Hematopoietic multipotent progenitor cell (in vitro differentiated cells): ENCODE results near the gene PIK3C2B. TPM values are rescaled to one million over a fixed set of nuclear protein-coding genes. Genes with fewer than 3 reads are reported as not detected.
A peak's percentile ranks its signal among the peaks of the same experiment; 100 is the strongest.
"Not testable (repeated sequence)": the region's sequence is repeated elsewhere in the genome, so short reads cannot be mapped to it uniquely, and the experiment has no call there.

Experiments
- DNase-seq, 3 donors: peaks; one replicate each; pipeline ENCODE4 v3.0.0-alpha.2; 2011 to 2015; ENCODE audit warnings: low read depth in 2 of 3, low spot score in 2 of 3
- total RNA-seq: library from RNA; depleted of rRNA; stranded (reverse); fragments of >200 nt; gene quantifications from one replicate; pipeline ENCODE4 v1.2.3, GENCODE V29; 2012

The PIK3C2B gene
- 32.6 TPM for total RNA-seq

DNA sequence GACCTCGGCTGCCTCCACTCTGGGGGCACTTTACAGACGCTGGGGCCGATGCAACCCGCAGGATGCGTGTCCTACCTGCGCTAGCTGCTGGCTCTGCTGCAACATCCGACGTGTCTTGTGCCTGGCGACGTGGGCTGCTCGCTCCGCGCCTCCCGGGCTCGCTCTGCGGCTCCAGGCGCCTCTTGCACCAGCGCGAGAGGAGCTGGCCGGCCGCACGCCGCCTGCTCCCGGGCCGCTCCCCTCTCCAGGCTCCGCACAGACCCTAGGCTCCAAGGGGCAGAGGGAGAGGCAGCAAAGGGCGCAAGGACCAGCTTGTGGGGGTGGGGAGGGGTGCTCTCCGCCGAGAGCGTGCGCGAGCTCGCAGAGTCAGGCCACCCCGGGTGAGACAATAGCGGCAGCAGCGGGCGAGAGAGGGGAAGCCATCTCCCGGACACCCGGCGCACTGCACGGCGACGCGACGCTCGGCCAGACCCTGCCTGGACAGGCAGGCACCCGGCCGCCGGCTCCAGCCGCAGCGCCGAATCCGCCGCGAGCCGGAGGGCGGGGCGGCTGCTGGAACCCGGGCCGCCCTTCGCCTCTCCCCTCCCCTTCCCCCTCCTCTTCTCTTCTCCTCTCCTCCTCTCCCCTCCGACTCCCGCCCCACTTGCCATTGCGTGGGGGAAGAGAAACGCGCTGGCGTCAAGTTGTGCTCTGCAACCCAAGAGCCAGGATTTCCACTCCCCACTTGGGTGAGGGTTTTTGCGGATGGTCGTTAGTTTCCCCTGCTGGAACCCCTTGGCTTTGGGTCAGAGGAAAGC, at the start of gene PIK3C2B:
TSS of gene PIK3C2B (minus strand) at position 525 of the 797 bp plus-strand sequence. CDS start 25,003 bp downstream, outside the sequence.
- peak; percentile 55 to 78 (median 76) for DNase-seq

DNA sequence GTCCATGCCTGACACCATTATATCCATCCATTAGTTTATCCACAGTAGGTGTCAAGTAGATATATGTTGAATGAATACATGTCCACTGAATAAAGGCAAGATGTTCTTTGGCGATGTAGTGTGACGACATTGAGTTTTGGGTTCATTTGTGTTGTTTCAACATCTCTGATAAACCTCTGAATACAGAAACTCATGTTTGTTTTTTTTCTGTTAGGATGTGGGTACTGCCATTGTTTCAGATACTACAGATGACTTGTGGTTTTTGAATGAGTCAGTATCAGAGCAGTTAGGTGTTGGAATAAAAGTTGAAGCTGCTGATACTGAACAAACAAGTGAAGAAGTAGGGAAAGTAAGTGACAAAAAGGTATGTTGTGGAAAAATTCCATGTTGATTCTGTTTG, 49.7 kb upstream of the PIK3C2B start:
- peak in 2 of 3 donors; percentile 41 to 78 for DNase-seq

GRCh38 chr1:204541626-204542025, 47.0 kb upstream of the PIK3C2B start:
- no peak for DNase-seq

DNA sequence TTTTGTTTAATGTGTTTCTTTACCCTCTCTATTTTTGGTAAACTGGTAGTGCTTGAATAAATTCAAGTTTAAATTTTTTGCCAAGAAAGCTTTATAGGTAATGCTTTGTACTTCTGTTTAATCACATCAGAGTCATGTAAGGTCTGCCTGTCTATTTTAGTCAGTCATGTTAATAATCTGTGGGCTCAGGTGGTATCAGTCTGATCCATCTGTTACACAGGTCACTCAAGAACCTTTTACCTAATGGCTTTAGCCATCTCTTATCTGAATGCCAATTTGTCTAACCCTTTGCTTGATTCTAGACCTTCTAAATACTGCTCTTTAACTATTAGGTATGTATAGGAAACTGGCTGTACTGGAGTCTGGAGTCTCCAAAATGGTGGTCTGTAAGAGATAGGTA, 38.2 kb upstream of the PIK3C2B start:
- no peak for DNase-seq

DNA sequence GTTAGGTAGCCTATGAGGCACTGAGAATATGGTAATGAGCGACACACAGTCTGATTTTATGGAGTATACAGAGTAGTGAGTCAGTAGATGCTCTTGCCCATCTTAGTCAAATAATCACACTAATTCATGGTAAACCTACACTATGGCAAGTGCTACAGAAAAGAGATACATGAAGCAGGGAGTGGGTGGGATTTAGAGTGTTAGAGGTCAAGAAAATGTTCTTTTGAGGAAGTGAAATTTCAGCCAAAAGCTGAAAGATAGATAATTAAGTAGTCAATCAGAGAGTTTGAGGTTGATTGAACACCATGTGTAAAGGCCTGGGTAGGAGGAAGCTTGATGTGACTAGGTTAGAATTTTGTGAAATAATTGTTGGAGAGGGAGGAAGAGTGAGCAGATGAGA, 36.3 kb upstream of the PIK3C2B start:
- DNase-seq: no peak

DNA sequence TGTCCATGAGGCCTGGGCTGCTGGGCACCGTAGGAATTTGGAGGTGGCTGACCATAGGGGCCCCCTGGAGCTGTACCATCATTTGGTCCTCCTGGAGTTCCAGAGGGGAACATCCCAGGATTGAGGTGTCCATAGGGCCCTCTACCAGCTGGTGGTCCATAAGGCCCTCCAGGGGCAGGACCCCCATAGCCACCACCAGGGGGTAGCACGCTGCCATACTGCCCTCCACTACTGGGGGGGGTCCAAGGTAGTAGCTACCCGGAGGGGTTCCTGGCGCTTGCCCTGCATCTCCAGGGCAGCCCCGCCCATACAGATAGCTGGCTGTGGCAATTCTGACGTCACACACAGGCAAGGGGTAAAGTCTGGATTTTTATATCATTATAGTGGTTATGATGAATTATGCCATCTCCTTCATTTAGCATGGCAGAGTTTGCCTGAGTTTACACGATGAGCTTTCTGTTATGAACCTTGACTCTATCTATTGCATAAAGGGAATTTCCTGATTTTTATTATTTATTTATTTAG, 34.8 kb upstream of the PIK3C2B start:
- DNase-seq: no peak

DNA sequence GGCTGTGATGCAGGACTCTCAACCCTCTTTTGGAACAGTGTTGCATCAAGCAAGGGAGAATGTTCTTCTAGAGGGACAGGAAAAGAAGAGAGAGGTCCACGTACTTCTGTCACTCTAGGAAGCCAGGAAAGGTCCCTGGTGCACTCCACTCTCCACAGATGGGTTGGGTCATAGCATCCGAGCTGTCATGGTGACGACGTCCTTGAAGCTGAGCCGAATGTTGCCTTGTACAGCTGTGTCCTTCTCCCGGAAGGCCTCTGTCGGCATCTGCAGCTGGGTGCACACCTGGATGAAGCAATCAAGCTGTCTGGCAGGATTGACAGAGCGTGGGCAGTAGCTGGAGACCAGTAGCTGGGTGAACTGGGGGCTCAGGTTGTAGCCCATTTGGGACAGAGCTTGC, 34.1 kb upstream of the PIK3C2B start:
- no peak for DNase-seq

DNA sequence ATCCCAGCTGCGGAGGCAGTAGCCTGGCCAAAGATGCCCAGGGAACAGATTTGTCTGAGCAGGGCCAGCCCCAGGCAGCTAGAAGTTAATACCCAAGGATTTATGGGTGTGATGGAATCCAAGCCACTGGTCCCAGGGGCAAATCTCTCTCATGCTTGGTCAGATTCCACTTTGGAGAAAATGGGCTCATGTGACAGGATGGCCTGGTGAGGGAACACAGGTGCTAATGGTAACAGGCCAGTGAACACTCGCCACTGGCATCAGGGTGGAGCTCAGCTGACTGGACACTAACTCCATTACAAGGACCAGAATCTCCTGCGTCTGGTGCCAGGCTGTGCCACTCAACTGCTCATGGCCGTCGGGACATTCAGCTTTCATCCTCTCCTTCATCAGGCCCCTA, 33.6 kb upstream of the PIK3C2B start:
- no peak for DNase-seq

DNA sequence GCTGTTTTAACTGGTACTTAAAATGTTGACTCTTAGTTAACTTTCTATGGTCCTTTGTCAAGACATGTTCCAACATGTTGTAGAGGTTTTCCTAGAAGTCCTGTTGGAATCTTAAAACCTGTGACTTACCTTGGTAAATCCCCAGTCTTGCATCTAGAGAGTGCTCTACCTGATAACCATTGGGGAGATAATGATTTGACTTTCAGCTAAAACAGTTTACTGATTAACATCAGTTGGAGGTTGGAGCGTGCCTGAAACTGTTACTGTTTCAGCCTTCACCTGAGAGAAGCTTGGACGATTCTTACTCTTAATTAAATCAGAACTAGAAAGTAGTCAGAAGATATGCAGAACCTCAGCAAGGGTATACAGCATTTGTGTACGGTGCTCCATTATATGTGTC, 30.4 kb upstream of the PIK3C2B start:
- DNase-seq: no peak

GRCh38 chr1:204523605-204524215, 29.1 kb upstream of the PIK3C2B start:
- DNase-seq: peak in 1 of 3 donors; percentile 22

DNA sequence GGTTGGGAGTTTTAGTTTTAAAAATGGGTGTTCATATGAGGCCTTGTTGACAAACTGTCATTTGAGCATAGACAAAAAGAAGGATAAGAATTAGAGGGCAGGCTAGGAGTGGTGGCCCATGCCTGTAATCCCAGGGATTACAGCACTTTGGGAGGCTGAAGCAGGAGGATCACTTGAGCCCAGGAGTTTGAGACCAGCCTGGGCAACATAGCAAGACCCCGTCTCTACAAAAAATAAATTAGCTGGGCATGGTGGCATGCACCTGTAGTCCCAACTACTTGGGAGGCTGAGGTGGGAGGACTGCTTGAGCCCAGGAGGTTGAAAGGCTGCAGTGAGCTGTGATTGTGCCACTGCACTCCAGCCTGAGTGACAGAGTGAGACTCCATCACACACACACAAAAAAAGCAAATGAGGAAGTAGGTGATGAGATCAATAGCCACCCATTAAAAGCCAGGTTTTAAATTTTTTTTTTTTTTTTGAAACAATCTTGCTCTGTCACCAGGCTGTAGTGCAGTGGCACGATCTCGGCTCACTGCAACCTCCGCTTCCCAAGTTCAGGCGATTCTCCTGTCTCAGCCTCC, 27.4 kb upstream of the PIK3C2B start:
- DNase-seq: peak in 1 of 3 donors; percentile 33

DNA sequence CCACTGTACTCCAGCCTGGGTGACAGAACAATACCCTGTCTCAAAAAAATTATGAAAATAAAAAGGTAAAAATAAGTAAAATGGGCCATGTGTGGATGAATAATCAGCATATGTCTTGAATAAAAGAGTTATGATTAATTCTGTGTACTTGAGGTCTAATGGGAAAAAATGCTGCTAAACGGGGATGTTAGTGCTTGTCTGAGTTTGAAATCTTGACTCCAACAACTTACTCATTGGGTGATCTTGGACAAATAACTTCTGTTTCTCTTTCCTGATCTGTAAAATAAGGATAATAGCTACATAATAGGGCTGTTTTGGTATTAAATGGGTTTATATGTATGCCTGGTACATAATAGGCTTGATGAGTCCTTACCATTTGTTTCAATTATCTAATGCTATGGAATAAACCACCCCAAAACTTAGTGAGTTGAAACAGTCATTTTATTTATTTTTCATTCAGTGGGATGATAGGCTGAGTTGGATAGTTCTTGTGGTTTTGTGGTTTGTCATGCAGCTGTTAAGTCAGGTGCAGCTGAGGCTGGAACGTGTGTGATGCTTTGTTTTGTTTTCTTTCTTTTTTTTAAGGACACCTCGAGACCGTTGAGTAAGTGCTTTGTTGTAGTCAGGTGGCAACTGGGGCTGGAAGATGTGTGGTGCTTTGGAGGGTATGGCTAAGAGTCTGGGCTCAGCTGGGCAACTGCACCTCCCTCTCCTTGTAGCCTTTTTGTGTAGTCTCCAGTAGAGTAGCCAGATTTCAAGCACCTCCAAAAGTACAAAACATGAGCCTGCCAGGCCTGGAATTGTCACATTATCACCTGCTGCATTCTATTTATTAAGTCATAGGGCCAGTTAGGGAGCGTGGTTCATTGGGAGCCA, 26.5 kb upstream of the PIK3C2B start:
- peak; percentile 47 to 89 (median 79) for DNase-seq

- not testable (repeated sequence) for DNase-seq
Observed at GRCh38 chr1:204517382-204517781, 22.8 kb upstream of the PIK3C2B start.

DNA sequence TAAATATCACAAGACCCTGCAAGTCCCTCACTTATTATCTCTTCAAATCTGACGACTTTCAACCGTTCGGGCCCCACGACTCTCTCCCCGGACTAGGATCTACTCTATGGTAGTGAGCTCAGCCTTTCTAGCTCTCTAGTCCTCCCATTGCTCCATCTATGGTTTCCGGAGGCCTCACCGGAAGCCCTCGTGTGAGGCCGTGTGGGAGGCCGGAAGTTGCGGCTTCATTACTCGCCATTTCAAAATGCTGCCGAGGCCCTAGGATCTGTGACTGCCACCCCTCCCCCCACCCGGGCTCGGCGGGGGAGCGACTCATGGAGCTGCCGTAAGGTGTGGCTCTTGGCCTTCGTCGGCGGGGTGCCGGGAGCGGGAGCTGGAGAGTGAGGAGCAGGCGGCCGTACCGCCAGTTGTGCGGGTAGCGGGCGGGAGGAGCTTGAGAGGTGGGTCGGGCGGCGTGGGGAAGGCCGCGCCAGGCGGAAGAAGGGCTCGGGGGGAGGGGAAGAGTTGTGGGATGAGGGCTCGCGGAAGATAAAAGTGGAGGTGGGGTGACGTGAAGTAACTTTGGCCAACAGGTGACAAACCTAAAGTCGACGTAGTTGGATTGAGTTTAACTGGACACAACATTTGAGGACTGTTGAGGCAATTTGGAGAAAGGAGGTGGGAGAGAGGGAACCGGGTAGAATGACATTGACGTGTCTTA, 21.7 kb upstream of the PIK3C2B start, which contains the start of gene MDM4:
TSS of gene MDM4 (plus strand) at position 227 of the 700 bp plus-strand sequence. CDS start 9,113 bp downstream, outside the sequence.
- DNase-seq: peak; percentile 88 to 99 (median 98)

DNA sequence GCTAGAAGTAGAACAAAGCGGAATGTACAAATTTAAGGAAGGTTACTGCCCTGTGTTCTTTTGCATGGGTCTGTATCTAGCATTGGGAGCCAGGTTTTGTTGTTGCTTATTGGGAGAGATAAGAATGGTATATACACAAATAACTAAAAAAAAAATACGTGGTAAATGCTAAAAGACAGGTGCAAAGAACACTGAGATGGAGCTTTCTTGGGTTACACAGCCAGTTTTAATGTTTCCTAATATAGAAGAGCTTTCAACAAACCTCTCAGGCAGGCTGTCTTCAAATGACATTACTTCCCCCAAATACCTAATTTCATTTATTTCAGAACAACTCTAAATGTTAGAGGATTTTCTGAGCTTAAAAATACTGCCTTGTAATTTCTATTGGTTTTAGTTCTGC, 20.2 kb upstream of the PIK3C2B start:
- no peak for DNase-seq

DNA sequence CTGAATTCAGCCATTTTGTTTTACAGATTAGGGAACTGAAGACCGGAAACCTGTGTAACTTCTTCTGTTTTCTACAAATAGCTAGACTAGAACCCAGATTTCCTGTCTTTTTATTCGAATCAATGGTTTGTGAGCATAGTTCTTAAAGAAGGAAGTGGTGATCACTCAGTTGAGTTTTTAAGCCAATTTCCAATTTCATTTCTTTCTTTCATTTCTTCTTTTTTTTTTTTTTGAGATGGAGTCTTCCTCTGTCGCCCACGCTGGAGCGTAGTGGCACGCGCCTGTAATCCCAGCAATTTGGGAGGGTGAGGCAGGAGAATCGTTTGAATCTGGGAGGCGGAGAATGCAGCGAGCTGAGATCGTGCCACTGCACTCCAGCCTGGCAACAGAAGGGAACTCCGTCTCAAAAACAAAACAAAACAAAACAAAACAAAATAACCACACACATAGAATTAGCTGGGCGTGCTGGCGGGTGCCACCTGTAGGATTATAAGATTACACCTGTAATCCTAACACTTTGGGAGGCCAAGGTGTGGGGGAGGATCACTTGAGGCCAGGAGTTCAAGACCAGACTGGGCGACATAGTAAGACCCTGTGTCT, 18.6 kb upstream of the PIK3C2B start:
- DNase-seq: peak in 2 of 3 donors; percentile 69 to 90

GRCh38 chr1:204511366-204511765, 16.8 kb upstream of the PIK3C2B start:
- DNase-seq: no peak

DNA sequence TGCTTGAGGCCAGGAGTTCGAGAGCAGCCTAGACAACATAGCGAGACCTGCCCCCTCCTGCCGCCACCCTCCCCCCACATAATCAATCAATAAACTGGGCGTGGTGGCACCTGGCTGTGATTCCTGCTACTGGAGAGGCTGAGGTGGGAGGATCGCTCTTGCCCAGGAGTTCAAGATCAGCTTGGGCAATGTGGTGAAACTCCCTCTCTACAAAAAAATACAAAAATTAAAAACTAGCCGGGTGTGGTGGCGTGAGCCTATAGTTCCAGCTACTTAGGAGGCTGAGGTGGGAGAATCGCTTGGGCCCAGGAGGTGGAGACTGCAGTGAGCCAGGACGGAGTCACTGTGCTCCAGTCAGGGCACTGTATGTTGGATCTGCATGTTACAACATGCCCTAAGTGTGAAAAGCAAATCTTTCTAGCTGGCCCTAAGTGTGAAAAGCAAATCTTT, 14.6 kb upstream of the PIK3C2B start:
- DNase-seq: no peak
